Endothelial cell of umbilical vein (primary cell): ENCODE results near the gene ACKR3.

Source experiments
- CTCF ChIP-seq, 2 donors: IDR thresholded peaks; 1 replicate in 1 of 2; 2 replicates in 1 of 2; pipeline ENCODE4 v1.5.1; 2011; ENCODE audit warnings: low read length in 2 of 2, mild to moderate bottlenecking in 2 of 2, moderate library complexity in 2 of 2, control low read depth in 1 of 2, inconsistent platforms in 1 of 2, low read depth in 1 of 2; ENCODE audit not compliant: insufficient read depth in 1 of 2; ENCODE audit errors: extremely low read depth in 1 of 2
- EZH2 ChIP-seq: IDR thresholded peaks from 2 replicates; pipeline ENCODE4 v1.6.1; 2012; ENCODE audit warnings: borderline replicate concordance, low read depth, mild to moderate bottlenecking, moderate library complexity, low read length, inconsistent platforms; ENCODE audit not compliant: severe bottlenecking
- GATA2 ChIP-seq: IDR thresholded peaks from 2 replicates; pipeline ENCODE4 v1.7.0; 2011; ENCODE audit warnings: low read depth, mild to moderate bottlenecking, moderate library complexity, mixed read lengths, low read length; ENCODE audit not compliant: insufficient read length, insufficient read depth
- MYC ChIP-seq: IDR thresholded peaks from one replicate; pipeline ENCODE4 v1.6.1; 2011; ENCODE audit warnings: mild to moderate bottlenecking, low read depth, low read length
- POLR2A ChIP-seq: IDR thresholded peaks from 2 replicates; pipeline ENCODE4 v1.6.1; 2012; ENCODE audit warnings: low read depth, mild to moderate bottlenecking, control low read depth, low read length
- POLR2AphosphoS5 ChIP-seq: IDR thresholded peaks from 2 replicates; pipeline ENCODE4 v1.6.1; 2012; ENCODE audit warnings: low read depth, mild to moderate bottlenecking, control low read depth, low read length, moderate library complexity; ENCODE audit not compliant: insufficient read depth

- TF ChIP-seq POLR2A (no peak), CTCF (IDR thresholded peaks at IDR 0.05; ENCODE audit: extremely low read depth in 1 of 2, insufficient read depth in 1 of 2, low read depth in 1 of 2, low read length in 2 of 2) (no peak), MYC (no peak), GATA2 (no peak), EZH2 (no peak), POLR2AphosphoS5 (no peak)
Measured at GRCh38 chr2:236597629-236598028, 28.0 kb downstream of the ACKR3 start.
